ENCODE results near the gene PKP2. TPM values are rescaled to one million over a fixed set of nuclear protein-coding genes. Genes with fewer than 3 reads are reported as not detected.

PKP2 gene
- total RNA-seq, 1 experiment from 2014 or later: 18.4 TPM

DNA sequence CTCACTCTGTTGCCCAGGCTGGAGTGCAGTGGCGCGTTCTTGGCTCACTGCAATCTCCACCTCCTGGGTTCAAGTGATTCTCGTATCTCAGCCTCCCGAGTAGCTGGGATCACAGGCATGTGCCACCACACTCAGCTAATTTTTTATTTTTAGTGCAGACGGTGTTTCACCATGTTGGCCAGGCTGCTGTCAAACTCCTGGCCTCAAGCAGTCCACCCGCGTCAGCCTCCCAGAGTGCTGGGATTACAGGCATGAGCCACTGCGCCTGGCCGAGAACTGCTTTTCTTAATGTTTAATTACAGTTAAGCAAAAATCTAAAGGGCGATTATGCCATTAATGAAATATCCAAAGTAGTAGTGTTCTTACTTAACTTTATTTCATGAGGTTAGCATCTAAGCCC lies 154.4 kb downstream of the PKP2 start:
- no peaks in the 10 kb centered on the region for H3K27me3 Mint-ChIP-seq (ENCODE audit: low read depth)
- no peak for TF ChIP-seq CTCF (conservative IDR thresholded peaks at IDR 0.05)

More for the DNA sequence above, 154.4 kb downstream of the PKP2 start:
- WGBS (ENCODE audit: extremely low coverage, insufficient read length, low lambda C conversion rate): no CpG with 5 or more reads among the region's 10 CpGs
- H4K8ac ChIP-seq (replicated peaks; ENCODE audit: insufficient read length, low read depth, low read length): no peak overlapping the region
- H2BK15ac ChIP-seq (ENCODE audit: low read depth, low read length): no peak overlapping the region
- DNase-seq: no peak
- Mint-ChIP-seq H3K36me3 (ENCODE audit: insufficient read depth in 1 of 3, low read depth in 3 of 3) (peaks cover 33 to 82% (median 78%) of the 10 kb centered on the region in 3 experiments), H3K9me3 (no peaks in the 10 kb centered on the region), H3K27ac (no peak overlapping the region), H3K4me1 (peaks cover 21 to 22% of the 10 kb centered on the region in 2 experiments), H3K4me3 (no peak overlapping the region)
- H3K23ac ChIP-seq (ENCODE audit: insufficient read length, low read depth, low read length): no peak overlapping the region
- no peaks in the 10 kb centered on the region for H3K27me3 ChIP-seq (ENCODE audit: insufficient read depth, low read length)
- H3K23me2 ChIP-seq (ENCODE audit: insufficient read length, low read depth, low read length, poor library complexity, severe bottlenecking): no peaks in the 10 kb centered on the region
- H3K4me1 ChIP-seq (ENCODE audit: insufficient read depth, low read length): no peaks in the 10 kb centered on the region
- no peak overlapping the region for H2BK120ac ChIP-seq (ENCODE audit: low read depth, low read length, poor library complexity, severe bottlenecking)
- H3K79me1 ChIP-seq (ENCODE audit: insufficient read depth, low read depth, low read length, poor library complexity, severe bottlenecking): no peaks in the 10 kb centered on the region
- no peak overlapping the region for H2BK5ac ChIP-seq (ENCODE audit: insufficient read length, low read length)
- H3K14ac ChIP-seq (ENCODE audit: insufficient read depth, low read length): no peak overlapping the region
- H3K27ac ChIP-seq (ENCODE audit: insufficient read length, low read depth, low read length): no peak overlapping the region
- no peak overlapping the region for H3K56ac ChIP-seq (ENCODE audit: insufficient read length, low read depth, low read length)
- no peak overlapping the region for H3K9ac ChIP-seq (ENCODE audit: extremely low read depth, insufficient read length, low read length)
- H4K91ac ChIP-seq (ENCODE audit: insufficient read length, low read depth, low read length): no peak overlapping the region
- H3T11ph ChIP-seq (ENCODE audit: low read length): no peak overlapping the region
- H2AK5ac ChIP-seq (ENCODE audit: insufficient read length, low read length): no peak overlapping the region
- no peak overlapping the region for H3K18ac ChIP-seq (ENCODE audit: insufficient read length, low read depth, low read length)
- no peak overlapping the region for H4K5ac ChIP-seq (ENCODE audit: insufficient read length, low read depth, low read length)
- no peak overlapping the region for H2AFZ ChIP-seq (ENCODE audit: low read length)
- no peak overlapping the region for H2BK12ac ChIP-seq (ENCODE audit: insufficient read length, low read depth, low read length)
- H3K9me3 ChIP-seq (ENCODE audit: control insufficient read depth, low read depth, low read length): no peaks in the 10 kb centered on the region
- no peak overlapping the region for H2BK20ac ChIP-seq (ENCODE audit: low read depth, low read length, poor library complexity, severe bottlenecking)
- H3K79me2 ChIP-seq (ENCODE audit: insufficient read depth, low read length): no peaks in the 10 kb centered on the region
- H4K20me1 ChIP-seq (ENCODE audit: control insufficient read depth, insufficient read depth, insufficient read length): no peaks in the 10 kb centered on the region
- no peak overlapping the region for H3K4ac ChIP-seq (ENCODE audit: low read depth, low read length)
- no peak overlapping the region for H3K4me2 ChIP-seq (ENCODE audit: insufficient read depth, insufficient read length, low read length)

Other genes with a start within 250 kb of the PKP2 start
- 79.8 and 81.1 TPM in 2 replicates for gene DNM1L, start 217.5 kb downstream of the PKP2 start, total RNA-seq (2021)
- 41.4 and 44.5 TPM in 2 replicates for gene YARS2, start 140.9 kb downstream of the PKP2 start, total RNA-seq (2021)